NCI-H446 treated with DMSO at 0.1 percent for 48 hours (cell line): ENCODE results near the gene AIFM3.
"Not testable (repeated sequence)": the region's sequence is repeated elsewhere in the genome, so short reads cannot be mapped to it uniquely, and the experiment has no call there.

ENCODE experiments used
- DNase-seq: peaks from one replicate; lab custom pipeline; 2025; lab: John Stamatoyannopoulos, UW

The AIFM3 gene

DNA sequence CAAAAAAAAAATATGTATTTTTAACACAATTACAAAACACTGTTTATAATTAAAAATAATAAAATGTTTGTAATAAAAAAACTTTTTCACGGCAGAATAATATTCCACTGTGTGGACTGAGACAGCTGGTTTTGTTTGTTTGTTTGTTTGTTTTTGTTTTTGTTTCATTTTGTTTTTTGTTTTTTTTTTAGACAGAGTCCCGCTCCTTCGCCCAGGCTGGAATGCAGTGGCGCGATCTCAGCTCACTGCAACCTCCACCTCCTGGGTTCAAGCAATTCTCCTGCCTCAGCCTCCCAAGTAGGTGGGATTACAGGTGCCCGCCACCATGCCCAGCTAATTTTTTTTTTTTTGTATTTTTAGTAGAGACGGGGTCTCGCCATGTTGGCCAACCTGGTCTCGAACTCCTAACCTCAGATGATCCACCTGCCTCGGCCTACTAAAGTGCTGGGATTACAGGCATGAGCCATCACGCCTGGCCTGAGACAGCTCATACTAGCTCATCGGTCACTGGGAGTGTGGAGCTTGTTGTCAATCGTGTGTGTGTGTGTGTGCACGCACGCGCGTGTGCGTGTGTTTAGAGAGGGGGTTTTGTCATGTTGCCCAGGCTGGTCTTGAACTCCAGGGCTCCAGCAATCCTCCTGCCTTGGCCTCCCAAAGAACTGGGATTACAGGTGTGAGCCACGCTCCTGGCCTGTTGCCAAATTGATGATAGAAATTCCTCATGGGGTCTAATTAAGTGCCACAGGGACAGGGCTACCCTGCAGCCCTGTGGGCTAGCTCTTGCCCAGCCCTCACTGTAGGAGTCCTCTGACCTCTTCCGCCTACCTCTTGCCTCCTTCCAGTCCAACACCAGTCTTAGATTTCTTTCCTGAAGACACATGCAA is 7.2 kb upstream of the AIFM3 start:
- DNase-seq: no peak

DNA sequence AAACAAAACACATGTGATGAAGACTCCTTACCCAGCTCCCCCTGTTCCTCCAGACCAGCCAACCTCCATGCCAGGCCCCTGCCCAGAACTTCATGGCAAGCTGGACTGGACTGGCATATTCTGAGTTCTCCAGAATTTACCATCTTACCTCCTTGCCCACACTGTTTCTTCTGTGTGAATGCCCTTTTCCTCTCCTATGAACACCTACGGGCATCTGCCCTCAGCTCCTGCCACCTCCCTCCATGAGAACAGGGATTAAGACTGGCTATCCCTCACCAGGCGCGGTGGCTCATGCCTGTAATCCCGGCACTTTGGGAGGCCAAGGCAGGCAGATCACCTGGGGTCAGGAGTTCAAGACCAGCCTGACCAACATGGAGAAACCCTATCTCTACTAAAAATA is 6.4 kb upstream of the AIFM3 start:
- DNase-seq: no peak

DNA sequence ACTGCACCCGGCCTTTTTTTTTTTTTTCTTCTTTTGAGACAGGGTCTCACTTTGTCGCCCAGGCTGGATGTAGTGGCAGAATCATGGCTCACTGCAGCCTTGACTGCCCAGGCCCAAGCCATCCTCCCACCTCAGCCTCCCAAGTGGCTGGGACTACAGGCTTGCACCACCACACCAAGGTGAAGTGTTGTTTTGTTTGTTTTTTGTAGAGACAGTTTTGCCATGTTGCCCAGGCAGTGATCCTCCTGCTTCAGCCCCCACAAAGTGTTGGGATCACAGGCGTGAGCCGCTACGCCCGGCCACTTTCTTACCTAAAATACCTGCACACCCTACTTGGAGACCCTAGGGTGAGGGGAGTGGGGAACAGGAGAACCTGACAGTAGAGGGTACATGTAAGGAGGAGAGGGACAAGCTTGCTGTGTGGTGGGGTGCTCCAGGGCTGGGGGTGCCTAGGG is 4.5 kb upstream of the AIFM3 start:
- DNase-seq: no peak

DNA sequence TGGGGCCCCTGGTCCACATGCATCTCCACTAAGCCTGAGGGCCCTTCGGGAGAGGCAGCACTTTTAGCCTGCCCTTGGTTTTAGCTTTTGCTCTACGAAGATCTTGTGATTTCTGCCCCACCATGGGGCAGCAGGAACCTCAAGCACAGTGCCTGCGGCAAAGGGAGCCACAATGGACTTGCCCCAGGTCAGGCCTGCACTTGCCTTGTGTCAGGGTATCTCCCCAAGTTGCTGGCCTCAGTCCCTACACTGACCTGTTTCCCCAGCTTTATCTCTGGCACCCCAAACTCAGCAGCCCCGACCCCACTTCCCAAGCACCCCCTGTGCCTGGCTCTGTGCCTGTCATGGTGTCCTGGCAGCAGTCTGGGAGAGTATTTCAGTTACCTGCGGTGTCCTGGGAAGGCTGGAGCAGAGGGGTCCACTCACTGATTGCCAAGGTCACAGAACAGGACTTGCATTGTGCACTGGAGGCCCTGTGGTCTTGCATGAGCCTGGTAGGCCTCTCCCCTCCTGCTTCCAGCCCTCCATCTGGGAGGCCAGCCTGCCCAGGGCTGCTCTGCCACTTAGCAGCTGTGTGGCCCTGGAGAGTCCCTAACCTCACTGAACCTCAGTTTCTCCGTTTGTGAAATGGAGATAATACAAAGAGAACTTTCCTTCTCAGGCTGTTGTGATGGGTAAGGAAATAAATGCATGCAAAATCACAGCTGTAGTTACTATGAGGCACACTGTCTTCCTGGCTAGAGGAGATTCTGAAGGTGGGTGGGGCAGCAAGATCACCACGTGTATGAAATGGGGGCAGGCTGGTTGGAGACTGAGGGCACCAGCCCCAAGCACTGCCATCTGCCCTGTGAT is 3.6 kb upstream of the AIFM3 start:
- DNase-seq: no peak

DNA sequence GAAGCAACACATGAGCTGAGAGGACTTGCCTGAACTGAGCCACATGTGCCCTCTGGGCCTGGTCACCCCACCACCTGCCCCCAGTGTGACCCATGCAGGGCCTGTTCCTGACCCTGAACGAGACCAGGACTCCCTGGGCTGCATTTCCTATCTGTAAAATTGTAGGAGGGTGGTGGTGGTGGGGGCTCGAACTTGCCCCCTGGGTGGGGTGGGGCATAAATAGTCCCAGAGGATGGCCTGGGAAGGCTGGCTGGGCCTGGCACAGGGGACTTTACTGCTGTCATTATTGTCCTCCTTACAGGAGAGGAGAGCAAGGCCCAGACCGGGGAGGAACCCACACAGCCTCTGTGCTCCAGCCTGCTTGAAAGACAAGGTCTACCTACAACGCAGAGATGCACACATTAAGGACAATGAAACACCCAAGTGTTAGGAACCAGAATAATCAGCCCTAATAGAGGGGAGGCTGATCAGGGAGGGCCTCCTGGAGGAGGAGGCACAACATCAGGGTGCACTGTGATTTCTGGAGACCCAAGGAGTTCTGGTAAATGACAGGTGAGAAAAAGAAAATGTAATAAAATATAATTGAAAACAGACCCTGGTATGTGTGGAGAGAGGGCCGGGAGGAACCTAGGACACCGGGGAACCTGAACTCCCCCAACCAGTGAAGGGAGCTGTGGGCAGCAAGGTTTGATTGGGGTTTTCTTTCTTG is 2.8 kb upstream of the AIFM3 start:
- DNase-seq: no peak

DNA sequence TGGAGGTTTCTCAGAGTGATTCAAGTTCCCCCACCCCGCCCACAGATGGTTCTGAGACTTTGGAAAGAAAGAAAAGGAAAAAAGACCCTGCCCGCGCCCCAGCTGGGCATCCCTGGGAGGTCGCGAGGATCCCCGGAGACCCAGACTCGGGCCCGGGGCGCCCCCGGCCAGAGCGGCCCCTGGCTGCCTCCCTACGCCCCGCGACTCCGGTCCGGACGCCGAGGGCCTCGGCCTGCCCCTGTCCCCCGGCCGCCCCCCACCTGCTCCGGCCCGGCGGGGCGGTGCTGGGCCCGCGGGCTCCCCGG is 2.3 kb upstream of the AIFM3 start:
- no peak for DNase-seq

DNA sequence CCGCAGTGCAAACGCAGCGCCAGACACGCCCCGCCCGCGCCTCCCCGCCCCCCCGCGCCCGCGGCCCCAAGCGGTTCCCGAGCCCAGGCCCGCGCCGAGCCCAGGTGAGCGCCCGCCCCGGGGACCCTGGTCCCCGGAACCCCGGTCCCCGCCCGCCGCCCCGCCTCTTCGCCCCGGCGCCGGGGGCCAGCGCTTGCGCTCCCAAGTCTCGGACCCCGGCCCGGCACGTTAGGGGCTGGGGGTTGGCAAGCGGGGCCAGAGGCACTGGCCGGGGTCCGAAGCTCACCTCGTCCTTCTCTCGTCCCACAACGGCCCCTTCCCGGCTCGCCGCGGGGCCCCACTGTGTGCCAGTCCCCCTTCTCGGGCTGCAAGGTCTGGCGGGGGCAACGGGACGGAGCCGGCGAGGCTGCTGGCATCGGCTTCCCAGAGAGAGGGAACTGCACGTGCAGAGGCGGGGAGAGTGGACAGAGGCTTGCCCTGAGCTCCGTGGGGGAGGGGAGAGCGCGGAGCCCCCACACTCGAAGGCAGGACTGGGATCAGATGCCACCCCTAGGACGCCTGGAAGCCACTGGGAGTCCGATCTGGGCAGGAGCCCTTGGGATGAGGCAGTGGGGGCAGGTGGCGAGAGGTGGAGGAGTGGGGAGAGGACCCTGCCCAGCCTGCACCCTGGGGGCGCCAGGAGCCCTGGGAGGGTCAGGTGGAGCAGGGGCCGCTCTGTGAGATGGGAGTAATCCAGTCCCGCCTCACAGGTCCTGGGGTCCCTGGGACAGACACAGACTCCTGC is 1.8 kb upstream of the AIFM3 start:
- no peak for DNase-seq

DNA sequence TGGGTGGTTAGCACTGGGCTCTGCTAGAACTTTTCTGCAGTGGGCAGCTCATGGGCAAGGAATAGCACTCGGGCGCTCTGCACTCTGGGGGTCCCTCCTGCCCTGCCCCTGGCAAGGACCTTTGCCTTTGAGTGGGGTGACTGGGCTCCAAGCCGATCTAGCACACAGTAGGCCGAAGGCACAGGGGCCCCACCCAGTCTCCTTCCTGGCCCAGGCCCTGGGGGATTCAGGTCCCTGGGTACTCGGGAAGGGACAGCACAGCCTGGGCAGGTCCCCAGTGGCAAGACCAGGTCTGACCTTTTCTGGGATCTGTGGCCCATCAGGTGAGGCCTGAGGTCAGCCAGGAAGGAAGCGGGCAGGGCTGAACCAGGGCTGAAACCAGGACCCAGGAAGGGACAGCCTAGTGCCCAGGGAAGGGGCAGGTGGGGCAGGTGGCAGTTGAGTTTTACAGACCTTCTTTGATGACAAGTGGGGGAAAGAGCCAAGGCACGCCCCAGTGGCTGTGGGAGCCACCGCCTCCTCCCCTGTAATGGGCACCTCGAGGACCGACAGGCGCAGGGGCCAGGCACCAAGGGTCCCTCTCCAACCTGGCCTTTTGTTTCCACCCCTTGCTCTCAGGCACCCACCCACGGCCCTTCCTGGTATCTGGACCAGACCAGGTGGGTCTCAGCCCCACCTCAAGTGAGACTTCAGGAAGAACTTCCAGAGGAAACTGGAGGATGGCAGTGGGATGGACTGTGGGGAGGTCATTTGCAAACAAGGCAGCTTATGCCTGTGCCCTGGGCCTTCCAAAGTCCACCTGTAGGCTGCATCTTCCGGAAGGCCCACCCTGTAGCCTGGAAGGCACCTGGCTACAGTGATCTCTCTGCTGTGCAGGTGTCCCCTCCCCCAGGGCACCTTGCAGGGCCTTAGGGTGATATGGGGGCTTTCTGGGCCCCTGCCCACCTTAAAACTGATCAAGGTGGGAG is 883 bp upstream of the AIFM3 start:
- no peak for DNase-seq

DNA sequence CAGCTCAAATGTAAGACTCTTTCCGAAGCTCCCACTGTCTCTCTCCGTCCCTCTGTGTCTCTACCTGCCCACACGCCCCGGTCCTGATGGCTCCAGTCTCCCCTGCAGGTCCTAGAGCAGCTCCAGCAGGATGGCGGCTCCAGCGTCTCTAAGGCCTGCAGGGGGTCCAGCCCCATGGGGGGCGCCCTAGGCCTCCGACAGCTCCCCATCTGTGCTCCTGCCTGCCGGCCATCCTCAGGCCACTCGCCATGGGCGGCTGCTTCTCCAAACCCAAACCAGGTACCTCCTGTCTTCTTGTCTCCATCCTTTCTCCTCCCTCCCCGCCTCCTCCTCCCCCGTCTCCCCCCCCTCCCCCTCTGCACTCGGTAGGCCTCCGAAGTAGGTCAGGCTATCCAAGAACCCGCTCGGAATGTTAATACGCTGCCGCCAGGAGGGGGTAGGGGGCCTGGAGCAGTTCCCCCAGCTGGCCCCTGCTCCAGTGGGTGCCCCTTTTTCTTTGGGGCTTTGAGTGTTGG is 699 bp downstream of the AIFM3 start:
- no peak for DNase-seq

DNA sequence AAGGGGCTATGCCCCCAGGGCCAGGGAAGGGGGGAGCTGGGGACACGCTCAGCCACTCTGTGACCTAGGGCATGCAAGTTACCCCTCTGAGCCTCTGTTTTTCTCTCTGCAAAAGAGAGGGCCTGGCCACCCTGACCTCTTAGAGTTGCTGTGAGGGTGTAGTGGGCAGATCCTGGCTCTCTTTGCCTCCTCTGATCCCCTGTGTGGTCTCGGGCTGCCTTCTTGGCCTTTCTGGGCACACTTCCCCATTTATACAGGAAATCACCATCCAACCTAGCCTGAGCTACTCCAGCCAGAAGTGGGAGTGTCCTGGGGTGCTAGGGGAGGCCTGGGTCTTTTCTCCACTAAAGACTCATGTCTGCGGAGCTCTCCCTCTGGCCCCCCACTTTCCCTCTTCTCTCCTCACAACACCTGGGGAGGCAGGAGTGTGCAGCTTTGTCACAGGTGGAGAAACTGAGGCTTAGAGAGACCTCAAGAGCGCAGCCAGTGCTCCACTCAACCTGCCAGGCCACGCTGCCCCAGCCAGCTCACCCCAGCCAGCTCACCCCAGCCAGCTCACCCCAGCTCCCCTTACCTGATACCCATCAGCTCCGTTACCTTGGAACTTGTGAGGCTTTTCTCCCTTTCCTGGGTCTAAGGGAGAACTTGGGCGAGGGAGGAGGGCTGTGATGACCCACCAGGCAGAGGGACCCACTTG is 1.4 kb downstream of the AIFM3 start:
- no peak for DNase-seq

DNA sequence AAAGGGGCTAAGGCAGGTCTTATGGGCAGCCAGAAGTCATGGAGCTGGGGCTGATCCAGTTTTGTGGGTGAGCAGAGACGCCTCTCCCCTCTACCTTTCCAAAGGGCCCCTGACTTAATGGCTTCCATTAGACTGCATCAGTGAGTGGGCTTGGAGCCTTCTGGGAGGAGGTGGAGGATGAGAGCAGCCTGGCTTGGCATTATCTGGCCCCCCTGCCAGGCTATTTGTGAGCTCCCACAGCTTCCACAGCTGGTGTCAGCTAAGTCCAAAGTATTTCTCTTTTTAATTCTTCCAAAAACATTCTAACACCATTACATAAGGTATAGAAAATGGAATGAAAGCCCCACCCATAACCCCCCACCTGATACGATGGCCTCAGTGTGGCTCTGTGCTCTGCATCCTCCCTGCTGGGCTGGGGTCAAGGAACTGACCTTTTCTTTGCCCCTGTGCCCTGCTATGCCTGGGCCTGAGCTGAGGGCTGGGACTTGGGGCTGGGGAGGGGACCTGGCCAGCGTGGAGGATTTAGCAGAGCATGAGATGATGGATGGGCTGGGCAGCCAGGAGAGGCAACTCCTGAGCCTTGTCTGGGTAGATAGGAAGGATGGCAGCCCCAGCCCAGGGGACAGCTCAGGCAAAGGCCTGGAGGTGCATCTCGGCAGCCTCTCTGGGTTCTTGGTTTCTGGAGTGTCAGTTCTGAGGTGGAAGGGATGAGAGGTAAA is 4.0 kb downstream of the AIFM3 start:
- DNase-seq: peak; percentile 76

DNA sequence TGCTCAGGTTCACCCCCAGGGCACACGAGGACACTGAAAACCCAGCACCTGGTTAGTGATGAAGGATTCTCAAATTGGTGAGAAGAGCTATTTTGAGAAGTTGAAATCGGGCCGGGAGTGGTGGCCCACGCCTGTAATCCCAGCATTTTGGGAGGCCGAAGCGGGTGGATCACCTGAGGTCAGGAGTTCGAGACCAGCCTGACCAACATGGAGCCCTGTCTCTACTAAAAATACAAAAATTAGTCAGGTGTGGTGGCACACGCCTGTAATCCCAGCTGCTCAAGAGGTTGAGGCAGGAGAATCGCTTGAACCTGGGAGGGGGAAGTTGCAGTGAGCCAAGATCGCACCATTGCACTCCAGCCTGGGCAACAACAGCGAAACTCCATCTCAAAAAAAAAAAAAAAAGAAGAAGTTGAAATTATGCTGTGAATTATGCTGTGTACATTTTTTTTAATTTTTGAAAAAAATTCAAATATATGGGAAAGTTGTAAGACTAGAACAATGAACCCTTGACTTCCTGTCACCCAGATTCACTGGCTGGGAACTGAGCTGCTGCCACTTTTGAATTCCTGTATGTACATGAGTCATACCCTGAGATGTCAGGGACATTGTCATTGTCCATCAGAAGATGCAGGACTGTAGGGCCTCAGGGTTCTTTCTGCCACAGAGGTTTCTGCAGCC is 5.1 kb downstream of the AIFM3 start:
- not testable (repeated sequence) for DNase-seq

DNA sequence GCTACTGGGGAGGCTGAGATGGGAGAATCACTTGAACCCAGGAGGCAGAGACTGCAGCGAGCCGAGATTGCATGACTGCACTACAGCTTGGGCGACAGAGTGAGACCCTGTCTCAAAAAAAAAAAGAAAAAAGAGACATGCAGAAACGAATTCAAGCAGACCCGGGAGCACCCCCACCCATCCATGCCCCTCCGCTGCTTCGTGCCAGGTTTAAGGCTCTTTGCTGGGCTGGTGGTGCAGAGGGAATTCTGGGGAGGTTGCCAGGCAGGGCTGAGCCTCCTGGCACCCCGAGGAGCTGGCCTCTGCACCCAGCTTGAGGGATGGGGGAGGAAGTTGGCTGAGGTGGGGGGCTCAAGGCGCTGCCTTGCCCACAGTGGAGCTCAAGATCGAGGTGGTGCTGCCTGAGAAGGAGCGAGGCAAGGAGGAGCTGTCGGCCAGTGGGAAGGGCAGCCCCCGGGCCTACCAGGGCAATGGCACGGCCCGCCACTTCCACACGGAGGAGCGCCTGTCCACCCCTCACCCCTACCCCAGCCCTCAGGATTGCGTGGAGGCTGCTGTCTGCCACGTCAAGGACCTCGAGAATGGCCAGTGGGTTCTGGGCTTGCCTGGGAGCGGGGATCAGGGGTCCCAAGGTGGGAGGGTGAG is 6.0 kb downstream of the AIFM3 start:
- DNase-seq: no peak

DNA sequence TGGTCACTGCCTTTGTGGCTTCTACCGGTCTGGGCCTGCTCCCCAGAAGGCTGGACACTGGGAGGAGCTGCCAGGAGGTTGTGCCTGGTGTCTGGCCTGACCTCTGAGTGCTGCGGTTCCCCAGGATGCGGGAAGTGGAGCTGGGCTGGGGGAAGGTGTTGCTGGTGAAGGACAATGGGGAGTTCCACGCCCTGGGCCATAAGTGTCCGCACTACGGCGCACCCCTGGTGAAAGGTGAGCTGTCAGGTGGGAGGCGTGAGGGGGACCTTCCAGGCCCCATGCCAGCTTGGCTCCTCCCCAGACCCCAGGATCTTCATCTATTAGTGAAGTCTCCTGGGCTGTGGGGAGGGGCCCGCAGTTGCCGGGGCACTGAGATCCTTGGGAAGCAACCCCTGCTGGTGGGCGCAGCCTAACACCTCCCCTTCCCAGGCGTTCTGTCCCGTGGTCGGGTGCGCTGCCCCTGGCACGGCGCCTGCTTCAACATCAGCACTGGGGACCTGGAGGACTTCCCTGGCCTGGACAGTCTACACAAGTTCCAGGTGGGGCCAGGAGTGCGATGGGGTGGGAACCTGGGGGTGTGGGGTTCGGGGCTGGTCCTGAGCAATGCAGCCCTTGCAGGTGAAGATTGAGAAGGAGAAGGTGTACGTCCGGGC is 6.7 kb downstream of the AIFM3 start:
- DNase-seq: no peak

DNA sequence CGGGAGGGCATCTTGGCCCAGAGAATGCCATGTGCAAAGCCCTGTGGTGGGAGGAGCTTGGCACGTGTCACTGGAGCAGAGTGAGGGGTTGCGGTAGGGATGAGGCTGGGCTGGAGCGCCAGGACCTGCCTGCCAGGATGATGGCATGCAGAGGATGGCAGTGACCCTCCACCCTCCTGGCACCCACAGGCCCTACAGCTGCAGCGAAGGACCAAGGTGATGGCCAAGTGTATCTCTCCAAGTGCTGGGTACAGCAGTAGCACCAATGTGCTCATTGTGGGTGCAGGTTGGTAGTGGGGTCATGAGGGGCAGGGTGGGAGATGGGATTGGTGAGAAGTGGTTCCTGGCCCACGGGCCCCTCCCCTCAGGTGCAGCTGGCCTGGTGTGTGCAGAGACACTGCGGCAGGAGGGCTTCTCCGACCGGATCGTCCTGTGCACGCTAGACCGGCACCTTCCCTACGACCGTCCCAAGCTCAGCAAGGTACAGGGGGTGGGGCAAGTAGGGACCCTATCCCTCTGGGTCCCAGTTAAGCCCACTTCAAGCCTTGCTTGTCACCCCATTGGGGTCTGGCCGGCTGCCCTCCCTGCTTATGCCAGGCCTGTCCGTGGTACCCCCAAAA is 7.4 kb downstream of the AIFM3 start:
- no peak for DNase-seq

DNA sequence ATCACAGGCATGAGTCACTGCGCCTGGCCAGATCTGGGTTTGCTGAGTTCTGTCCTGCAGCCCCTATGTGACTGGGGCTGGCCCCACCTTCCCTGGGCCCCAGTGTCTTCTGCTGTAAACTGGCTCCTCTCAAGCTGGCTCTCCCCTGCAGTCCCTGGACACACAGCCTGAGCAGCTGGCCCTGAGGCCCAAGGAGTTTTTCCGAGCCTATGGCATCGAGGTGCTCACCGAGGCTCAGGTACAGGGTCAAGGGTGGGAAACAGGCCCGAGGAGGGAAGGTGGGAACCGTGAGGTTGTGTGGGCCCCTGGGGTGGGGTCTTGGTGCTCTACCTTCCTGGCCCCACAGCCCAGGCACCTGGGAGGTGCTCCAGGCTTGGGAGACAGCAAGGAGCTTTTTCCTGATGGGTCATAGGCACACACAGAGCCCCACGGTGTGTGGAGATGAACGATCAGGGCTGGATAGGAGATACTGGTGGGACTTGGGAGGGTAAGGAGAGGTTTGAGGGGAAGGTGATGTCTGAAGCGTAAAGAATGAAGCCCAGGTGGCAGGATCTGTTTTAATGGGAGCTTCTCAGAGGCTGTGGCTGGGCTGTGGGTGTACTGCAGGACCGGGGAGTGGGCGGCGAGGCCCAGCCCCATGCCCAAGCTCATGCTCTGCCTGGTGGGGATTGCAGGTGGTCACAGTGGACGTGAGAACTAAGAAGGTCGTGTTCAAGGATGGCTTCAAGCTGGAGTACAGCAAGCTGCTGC is 8.7 kb downstream of the AIFM3 start:
- no peak for DNase-seq
